T-helper 2 cell treated with Interferon-gamma antibody and Interleukin-4, amounts not matched to agents 100 ng/mL and 5 ng/mL, for 36 hours (primary cell): ENCODE data around the gene HOXA9. TPM values are rescaled to one million over a fixed set of nuclear protein-coding genes. Genes with fewer than 3 reads are reported as not detected.

Experiments
- intact Hi-C: fragments of 100-400 bp; cut with micrococcal nuclease; formaldehyde crosslinking; loops from one replicate; pipeline ENCODE4 v1.15.1; 2023
- total RNA-seq: library from RNA; stranded (reverse); gene quantifications from 2 replicates; pipeline ENCODE4 v1.2.3, GENCODE V29; 2022

Gene HOXA9
- not detected in 2 replicates for total RNA-seq

- intact Hi-C loops: loop anchor here (2.0 kb wide), 1 partner anchor 31 kb away; no protein-coding TSS in a partner anchor
These were observed at the start of gene HOXA9 for GRCh38 chr7:27165089-27165995. HOXA9 (minus strand) TSS chr7:27165537; CDS start chr7:27165457, 80 bp downstream.

- intact Hi-C loops: no loop called here
These were observed 49.1 kb upstream of the HOXA9 start for GRCh38 chr7:27214239-27214950.

- intact Hi-C loops: no loop called here
These were observed 48.3 kb upstream of the HOXA9 start for GRCh38 chr7:27213433-27214238.

GRCh38 chr7:27212497-27213432 is 47.4 kb upstream of the HOXA9 start:
- intact Hi-C loops: no loop called here

GRCh38 chr7:27211764-27212204 is 46.4 kb upstream of the HOXA9 start:
- intact Hi-C loops: no loop called here

GRCh38 chr7:27211084-27211446 is 45.7 kb upstream of the HOXA9 start:
- intact Hi-C loops: no loop called here

GRCh38 chr7:27210441-27211083 is 45.2 kb upstream of the HOXA9 start:
- intact Hi-C loops: loop anchor here (1.0 kb wide), 2 partner anchors 366 to 711 kb away; no protein-coding TSS in a partner anchor

GRCh38 chr7:27209933-27210440 is 44.6 kb upstream of the HOXA9 start:
- intact Hi-C loops: loop anchor here (1.0 kb wide), 2 partner anchors 366 to 711 kb away; no protein-coding TSS in a partner anchor

GRCh38 chr7:27208998-27209397 is 43.7 kb upstream of the HOXA9 start:
- intact Hi-C loops: no loop called here

GRCh38 chr7:27207348-27207985 is 42.1 kb upstream of the HOXA9 start:
- intact Hi-C loops: no loop called here

GRCh38 chr7:27205325-27206280 is 40.3 kb upstream of the HOXA9 start:
- intact Hi-C loops: loop anchor here (2.0 kb wide), 1 partner anchor 21 kb away; the partner anchor contains the start of gene HOXA11

- intact Hi-C loops: loop anchor here (2.0 kb wide), 1 partner anchor 20 kb away; the partner anchor contains the start of gene HOXA11
These were observed 39.5 kb upstream of the HOXA9 start for GRCh38 chr7:27204851-27205322.

- intact Hi-C loops: loop anchor here (2.0 kb wide), 1 partner anchor 19 kb away; the partner anchor contains the start of gene HOXA11
These were observed 38.7 kb upstream of the HOXA9 start for GRCh38 chr7:27203964-27204594.

GRCh38 chr7:27203365-27203953 is 38.1 kb upstream of the HOXA9 start:
- intact Hi-C loops: no loop called here

- intact Hi-C loops: no loop called here
These were observed 37.5 kb upstream of the HOXA9 start for GRCh38 chr7:27202862-27203134.

GRCh38 chr7:27202018-27202861 is 36.9 kb upstream of the HOXA9 start:
- intact Hi-C loops: no loop called here
